ENCODE measurements around the gene PPP1R8. TPM values are rescaled to one million over a fixed set of nuclear protein-coding genes. Genes with fewer than 3 reads are reported as not detected.
"Not testable (repeated sequence)": the region's sequence is repeated elsewhere in the genome, so short reads cannot be mapped to it uniquely, and the experiment has no call there.

Gene PPP1R8
- total and polyA plus RNA-seq, 2 experiments from 2014 or later: 13.4 to 50.5 TPM

DNA sequence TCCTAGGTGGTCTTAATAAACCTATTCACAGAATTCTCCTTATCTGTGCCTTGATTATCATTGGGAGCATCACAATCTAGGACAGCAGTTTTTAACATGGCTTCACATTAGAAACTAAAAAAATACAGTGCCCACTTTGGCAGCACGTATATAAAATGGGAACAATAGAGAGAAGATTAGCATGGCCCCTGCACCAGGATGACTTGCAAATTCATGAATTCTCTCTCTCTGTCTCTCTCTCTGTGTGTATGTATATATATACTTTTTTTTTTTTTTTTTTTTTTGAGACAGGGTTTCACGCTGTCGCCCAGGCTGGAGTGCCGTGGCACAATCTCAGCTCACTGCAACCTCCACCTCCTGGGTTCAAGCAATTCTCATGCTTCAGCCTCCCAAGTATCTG is 6.2 kb upstream of the PPP1R8 start (continued):
- no peak for TF ChIP-seq JUNB (IDR thresholded peaks at IDR 0.05; ENCODE audit: unreplicated experiment)
- TF ChIP-seq STAT1 (IDR thresholded peaks at IDR 0.05; ENCODE audit: unreplicated experiment): no peak
- no peak for TF ChIP-seq ZNF331 (CRISPR knock-in tag; IDR thresholded peaks at IDR 0.05; ENCODE audit: low read depth)
- no peak for TF ChIP-seq POLR2AphosphoS5 (IDR thresholded peaks at IDR 0.05; ENCODE audit: low read depth)
- TF ChIP-seq, protein P1, sequence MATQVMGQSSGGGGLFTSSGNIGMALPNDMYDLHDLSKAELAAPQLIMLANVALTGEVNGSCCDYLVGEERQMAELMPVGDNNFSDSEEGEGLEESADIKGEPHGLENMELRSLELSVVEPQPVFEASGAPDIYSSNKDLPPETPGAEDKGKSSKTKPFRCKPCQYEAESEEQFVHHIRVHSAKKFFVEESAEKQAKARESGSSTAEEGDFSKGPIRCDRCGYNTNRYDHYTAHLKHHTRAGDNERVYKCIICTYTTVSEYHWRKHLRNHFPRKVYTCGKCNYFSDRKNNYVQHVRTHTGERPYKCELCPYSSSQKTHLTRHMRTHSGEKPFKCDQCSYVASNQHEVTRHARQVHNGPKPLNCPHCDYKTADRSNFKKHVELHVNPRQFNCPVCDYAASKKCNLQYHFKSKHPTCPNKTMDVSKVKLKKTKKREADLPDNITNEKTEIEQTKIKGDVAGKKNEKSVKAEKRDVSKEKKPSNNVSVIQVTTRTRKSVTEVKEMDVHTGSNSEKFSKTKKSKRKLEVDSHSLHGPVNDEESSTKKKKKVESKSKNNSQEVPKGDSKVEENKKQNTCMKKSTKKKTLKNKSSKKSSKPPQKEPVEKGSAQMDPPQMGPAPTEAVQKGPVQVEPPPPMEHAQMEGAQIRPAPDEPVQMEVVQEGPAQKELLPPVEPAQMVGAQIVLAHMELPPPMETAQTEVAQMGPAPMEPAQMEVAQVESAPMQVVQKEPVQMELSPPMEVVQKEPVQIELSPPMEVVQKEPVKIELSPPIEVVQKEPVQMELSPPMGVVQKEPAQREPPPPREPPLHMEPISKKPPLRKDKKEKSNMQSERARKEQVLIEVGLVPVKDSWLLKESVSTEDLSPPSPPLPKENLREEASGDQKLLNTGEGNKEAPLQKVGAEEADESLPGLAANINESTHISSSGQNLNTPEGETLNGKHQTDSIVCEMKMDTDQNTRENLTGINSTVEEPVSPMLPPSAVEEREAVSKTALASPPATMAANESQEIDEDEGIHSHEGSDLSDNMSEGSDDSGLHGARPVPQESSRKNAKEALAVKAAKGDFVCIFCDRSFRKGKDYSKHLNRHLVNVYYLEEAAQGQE (IDR thresholded peaks at IDR 0.05; ENCODE audit: unreplicated experiment): no peak
- TF ChIP-seq ZNF114 (CRISPR knock-in tag; IDR thresholded peaks at IDR 0.05): no peak
- TF ChIP-seq, protein P2, sequence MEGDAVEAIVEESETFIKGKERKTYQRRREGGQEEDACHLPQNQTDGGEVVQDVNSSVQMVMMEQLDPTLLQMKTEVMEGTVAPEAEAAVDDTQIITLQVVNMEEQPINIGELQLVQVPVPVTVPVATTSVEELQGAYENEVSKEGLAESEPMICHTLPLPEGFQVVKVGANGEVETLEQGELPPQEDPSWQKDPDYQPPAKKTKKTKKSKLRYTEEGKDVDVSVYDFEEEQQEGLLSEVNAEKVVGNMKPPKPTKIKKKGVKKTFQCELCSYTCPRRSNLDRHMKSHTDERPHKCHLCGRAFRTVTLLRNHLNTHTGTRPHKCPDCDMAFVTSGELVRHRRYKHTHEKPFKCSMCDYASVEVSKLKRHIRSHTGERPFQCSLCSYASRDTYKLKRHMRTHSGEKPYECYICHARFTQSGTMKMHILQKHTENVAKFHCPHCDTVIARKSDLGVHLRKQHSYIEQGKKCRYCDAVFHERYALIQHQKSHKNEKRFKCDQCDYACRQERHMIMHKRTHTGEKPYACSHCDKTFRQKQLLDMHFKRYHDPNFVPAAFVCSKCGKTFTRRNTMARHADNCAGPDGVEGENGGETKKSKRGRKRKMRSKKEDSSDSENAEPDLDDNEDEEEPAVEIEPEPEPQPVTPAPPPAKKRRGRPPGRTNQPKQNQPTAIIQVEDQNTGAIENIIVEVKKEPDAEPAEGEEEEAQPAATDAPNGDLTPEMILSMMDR (conservative IDR thresholded peaks at IDR 0.05; ENCODE audit: low read depth in 2 of 2): no peak
- TF ChIP-seq CREB1 (CRISPR knock-in tag; IDR thresholded peaks at IDR 0.05; ENCODE audit: low read depth): no peak

DNA sequence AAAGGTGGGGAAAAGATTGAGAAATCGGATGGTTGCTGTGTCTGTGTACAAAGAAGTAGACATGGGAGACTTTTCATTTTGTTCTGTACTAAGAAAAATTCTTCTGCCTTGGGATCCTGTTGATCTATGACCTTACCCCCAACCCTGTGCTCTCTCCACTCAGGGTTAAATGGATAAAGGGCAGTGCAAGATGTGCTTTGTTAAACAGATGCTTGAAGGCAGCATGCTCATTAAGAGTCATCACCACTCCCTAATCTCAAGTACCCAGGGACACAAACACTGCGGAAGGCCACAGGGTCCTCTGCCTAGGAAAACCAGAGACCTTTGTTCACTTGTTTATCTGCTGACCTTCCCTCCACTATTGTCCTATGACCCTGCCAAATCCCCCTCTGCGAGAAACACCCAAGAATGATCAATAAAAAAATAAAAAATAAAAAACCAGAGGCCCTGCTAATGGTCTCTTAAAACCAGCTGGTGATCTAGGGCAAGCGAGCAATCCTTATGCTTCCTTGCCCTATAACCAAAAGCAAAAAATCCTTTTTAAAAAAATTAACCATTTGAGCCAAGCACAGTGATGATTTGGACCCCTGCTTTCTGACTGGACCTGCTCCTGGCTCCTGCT is 1.1 kb upstream of the PPP1R8 start:
- H3K36me3 Mint-ChIP-seq (ENCODE audit: low read depth): peaks cover 13% of the 10 kb centered on the region
- not testable (repeated sequence) for H3K4me1 ChIP-seq (ENCODE audit: insufficient read depth); H3K9me2 ChIP-seq (ENCODE audit: insufficient read depth); H3F3A ChIP-seq (replicated peaks; ENCODE audit: low read depth); H3K9me3 Mint-ChIP-seq; H3K4me3 ChIP-seq; ATAC-seq; H2AFZ ChIP-seq; H3K27me3 ChIP-seq (ENCODE audit: insufficient read depth); DNase-seq (ENCODE audit: low spot score); H3K27ac Mint-ChIP-seq; H4K20me1 ChIP-seq (replicated peaks; ENCODE audit: insufficient read depth); H3K27me3 Mint-ChIP-seq (ENCODE audit: insufficient read depth, low read depth, poor library complexity); H3K4me2 ChIP-seq
- Histone ChIP-seq H3K36me3 (ENCODE audit: insufficient read depth) (peaks cover 10% of the 10 kb centered on the region; the same call in 1 of the 2 replicates), H3K79me2 (replicated peaks; ENCODE audit: insufficient read depth) (peaks cover 37% of the 10 kb centered on the region), H3K27ac (ENCODE audit: low read depth) (peak overlapping the region; percentile 91; the same call in 1 of the 2 replicates)
- peak overlapping the region; percentile 88; the same call in 2 of the 3 replicates for H3K4me3 Mint-ChIP-seq
- peaks cover 10% of the 10 kb centered on the region; the same call in 2 of the 3 replicates for H3K4me1 Mint-ChIP-seq
